ENCODE measurements around the gene CMBL.

CMBL gene

GRCh38 chr5:10310066-10310779 is 2.5 kb upstream of the CMBL start:
- DNase-seq (ENCODE audit: low spot score) = no peak

GRCh38 chr5:10308844-10309243 is 1.1 kb upstream of the CMBL start:
- no peak for DNase-seq (ENCODE audit: low spot score)

- DNase-seq (ENCODE audit: low spot score) = no peak
These were observed 896 bp downstream of the CMBL start for GRCh38 chr5:10306806-10307205.

DNA sequence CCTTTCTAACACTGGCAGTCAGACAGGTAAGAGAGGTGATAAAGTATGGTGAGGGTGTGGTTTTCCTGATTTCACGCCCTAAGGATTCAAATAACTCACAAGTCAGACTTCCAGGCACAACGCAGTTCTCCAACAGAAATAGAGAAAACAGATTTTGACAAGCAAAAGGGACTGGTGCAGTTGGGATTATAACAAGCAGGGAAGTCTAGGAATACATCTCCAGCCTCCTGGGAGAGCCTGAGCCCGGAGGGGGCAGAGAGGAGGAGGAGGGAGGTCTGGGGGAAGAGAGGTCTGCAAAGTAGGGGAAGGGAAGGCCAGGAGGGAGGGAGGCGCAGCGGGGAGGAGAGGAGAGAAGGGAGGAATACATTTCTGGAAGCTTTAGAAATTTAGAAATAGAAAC is 1.6 kb downstream of the CMBL start:
- DNase-seq (ENCODE audit: low spot score) = no peak

DNA sequence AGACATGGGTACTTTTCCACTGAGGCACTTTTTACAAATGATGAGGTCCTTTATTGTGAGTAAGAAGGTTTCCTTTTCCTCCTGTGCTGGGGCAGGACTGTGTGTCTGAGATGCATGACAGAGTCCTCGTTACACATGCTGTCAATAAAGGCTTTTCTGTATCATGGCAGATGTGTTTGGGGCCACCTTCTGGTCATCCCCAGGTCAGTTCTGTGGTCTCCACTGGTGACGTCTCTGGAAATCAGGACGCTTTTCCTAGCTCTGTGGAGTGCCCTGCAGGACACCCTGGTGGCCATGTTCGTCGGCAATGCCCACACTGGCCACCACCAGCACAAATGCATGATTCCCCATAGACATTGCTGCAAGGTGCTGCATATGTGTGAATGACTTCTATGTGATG is 2.8 kb downstream of the CMBL start:
- DNase-seq (ENCODE audit: low spot score) = no peak

DNA sequence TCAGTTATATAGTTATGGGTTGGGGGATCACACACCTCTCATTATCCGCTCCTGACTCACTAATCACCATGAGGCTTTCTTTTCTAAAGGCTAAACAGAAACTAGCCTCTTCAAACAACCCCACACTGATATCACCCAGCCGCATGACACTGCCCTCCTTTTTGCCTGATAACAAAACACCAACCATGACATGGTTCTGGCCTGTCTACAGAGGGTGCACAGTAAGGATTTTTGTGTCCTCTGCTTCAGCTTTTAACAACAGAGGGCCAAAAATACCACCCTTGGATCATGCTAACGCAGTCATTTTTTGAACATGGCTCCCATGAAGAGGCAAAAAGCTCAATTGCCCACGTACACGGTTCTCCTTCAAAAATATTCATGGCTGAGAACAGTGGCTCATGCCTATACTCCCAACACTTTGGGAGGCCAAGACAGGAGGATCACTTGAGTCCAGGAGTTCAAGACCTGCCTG is 4.0 kb downstream of the CMBL start:
- DNase-seq (ENCODE audit: low spot score) = no peak

DNA sequence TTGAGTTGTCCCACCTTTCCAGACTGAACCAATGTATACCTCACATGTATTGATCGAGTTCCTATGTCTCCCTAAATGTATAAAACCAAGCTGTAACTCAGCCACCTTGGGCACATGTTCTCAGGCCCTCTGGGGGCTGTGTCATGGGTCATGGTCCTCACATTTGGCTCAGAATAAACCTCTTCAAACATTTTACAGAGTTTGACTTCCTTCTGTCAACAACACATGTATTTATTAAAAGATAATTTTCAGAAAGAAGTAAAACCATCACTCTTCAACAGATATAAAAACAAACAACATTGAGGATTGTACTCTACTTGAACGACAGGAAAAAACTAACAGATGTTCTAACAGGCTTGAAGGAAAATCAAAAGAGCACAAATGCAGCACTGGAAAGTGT is 4.5 kb downstream of the CMBL start:
- DNase-seq (ENCODE audit: low spot score) = no peak

DNA sequence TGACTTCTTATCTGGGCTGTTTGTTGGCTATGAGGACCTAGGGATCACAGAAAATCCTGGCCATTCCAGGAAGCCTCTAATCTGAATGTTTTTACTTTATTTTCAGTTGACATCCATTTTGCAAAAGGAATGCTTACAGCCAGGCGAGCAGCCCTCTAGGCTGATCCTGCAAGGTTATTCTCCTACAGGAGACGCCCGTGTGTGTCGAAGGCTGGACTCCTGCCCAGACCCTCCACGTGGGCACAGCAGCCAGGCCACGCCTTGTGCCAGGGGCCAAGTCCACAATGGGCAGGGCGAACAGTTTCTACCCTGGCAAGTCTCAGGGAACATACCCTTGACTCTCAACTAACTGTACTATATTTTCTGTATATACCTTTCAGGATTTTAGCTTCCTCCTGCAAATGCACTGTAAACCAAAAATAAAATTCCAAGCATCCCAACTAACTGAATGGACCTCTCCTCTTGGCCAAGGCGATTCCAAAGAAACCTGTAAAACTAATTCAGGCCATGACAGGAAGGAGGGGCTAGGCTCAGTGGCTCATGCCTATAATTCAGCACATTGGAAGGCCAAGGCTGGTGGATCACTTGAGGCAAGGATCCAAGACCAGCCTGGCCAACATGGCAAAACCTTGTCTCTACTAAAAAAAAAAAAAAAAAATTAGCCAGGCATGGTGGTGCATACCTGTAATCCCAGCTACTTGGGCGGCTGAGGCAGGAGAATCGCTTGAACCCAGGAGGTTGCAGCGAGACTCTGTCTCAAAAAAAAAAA is 5.7 kb downstream of the CMBL start:
- DNase-seq (ENCODE audit: low spot score) = no peak

- no peak for DNase-seq (ENCODE audit: low spot score)
These were observed 6.4 kb downstream of the CMBL start for GRCh38 chr5:10301266-10301665.

DNA sequence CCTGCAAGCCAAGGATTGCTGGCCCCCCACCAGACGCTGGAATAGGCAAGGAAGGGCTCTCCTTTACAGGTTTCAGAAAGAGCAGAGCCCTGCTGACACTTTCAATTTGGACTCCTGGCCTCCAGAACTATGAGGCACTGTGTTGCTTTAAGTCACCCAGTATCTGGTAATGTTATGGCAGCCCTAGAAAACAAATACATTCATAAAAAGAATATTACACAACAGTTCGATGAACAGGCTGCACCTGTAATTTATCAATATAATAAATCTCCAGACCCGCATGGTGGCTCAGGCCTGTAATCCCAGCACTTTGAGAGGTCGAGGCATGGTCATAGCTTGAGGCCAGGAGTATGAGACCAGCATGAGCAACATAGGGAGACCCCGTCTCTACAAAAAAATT is 7.5 kb downstream of the CMBL start:
- DNase-seq (ENCODE audit: low spot score) = no peak

GRCh38 chr5:10297646-10298204 is 10.0 kb downstream of the CMBL start:
- DNase-seq (ENCODE audit: low spot score) = no peak

- DNase-seq (ENCODE audit: low spot score) = no peak
These were observed 11.9 kb downstream of the CMBL start for GRCh38 chr5:10295619-10296326.

- DNase-seq (ENCODE audit: low spot score) = no peak
These were observed 13.6 kb downstream of the CMBL start for GRCh38 chr5:10293907-10294662.

GRCh38 chr5:10291692-10292339 is 15.9 kb downstream of the CMBL start:
- DNase-seq (ENCODE audit: low spot score) = no peak

DNA sequence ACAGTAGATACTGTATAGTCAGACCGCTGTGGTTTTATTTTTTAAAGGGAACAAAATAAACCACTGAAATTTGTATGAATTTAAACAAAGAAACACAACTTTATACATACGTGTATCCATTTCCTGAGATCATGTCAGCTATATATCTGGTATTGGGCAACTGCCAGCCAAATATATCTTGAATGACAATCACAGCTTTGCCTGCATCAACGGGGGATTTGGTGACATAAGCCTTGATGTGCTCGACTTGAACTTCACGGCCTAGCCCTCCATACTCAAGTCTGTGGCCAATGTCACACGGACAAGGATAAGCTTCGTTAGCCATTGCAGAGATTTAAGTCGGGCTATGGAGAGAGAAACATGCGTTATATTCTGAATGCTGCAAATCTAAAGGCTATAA is 17.3 kb downstream of the CMBL start:
- DNase-seq (ENCODE audit: low spot score) = no peak

GRCh38 chr5:10289991-10290390 is 17.7 kb downstream of the CMBL start:
- DNase-seq (ENCODE audit: low spot score) = no peak

DNA sequence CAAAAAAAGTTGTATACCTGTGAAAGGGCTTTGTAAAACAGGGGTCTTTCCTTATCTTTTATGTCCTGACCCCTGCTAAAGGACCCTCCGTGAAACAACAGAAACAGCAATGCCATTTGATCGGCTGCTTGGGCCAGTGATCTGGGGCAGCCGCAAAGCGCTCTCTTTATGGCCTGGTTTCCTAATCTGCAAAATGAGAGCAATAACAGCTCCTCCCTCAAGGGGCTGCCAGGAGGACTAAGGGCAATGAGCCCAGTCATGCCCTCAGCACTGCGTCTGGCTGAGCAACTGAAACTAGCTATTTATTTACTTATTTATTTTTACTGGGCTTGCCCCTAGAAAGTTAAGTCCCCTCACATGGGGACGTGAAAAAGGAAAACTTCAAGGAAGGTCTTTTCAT is 18.3 kb downstream of the CMBL start:
- peak; percentile 30 for DNase-seq (ENCODE audit: low spot score)

GRCh38 chr5:10288592-10289219 is 19.0 kb downstream of the CMBL start:
- DNase-seq (ENCODE audit: low spot score) = peak; percentile 86

DNA sequence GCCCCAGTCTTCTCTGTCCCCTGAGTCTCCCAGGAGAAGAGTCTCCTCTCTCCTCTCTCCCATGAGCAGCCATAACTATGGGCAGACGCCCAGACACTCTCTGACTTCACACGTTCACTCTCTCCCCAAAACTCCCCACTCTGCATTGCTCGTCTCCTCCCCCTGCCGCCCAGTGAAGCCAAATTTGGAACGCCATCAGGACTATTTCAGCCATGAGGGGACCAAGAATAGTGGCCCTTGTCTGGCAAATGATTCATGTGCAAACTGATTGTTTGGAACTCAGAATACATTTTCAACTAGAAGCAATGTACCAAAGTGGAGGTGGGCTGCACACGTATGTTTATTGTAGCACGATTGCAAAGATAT is 20.9 kb downstream of the CMBL start:
- no peak for DNase-seq (ENCODE audit: low spot score)

GRCh38 chr5:10286162-10286861 is 21.4 kb downstream of the CMBL start:
- no peak for DNase-seq (ENCODE audit: low spot score)
